Measurements from ENCODE around the gene CHRM2. TPM values are rescaled to one million over a fixed set of nuclear protein-coding genes. Genes with fewer than 3 reads are reported as not detected.
A peak's percentile ranks its signal among the peaks of the same experiment; 100 is the strongest.

The CHRM2 gene
- total RNA-seq, 1 donor from 2014 or later, result not detected

DNA sequence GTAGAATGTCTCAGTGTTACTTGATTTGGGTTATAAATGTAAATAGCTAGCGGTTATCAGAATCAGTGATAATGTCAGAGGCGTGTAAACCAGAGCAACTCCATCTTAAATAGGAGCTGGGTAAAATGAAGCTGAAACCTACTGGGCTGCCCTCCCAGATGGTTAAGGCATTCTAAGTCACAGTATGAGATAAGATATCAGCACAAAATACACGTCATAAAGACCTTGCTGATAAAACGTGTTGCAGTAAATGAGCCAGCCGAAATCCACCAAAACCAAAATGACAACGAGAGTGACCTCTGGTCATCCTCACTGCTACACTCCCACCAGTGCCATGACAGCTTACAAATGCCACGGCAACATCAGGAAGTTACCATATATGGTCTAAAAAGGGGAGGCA lies 172.3 kb downstream of the CHRM2 start:
- Mint-ChIP-seq H3K27me3 (ENCODE audit: insufficient read depth, low read depth) (no peaks in the 10 kb centered on the region), H3K4me1 (peaks cover 3% of the 10 kb centered on the region), H3K4me3 (no peak overlapping the region), H3K36me3 (no peaks in the 10 kb centered on the region), H3K9me3 (peaks cover 2% of the 10 kb centered on the region), H3K27ac (no peak overlapping the region)
- TF ChIP-seq, protein P1, sequence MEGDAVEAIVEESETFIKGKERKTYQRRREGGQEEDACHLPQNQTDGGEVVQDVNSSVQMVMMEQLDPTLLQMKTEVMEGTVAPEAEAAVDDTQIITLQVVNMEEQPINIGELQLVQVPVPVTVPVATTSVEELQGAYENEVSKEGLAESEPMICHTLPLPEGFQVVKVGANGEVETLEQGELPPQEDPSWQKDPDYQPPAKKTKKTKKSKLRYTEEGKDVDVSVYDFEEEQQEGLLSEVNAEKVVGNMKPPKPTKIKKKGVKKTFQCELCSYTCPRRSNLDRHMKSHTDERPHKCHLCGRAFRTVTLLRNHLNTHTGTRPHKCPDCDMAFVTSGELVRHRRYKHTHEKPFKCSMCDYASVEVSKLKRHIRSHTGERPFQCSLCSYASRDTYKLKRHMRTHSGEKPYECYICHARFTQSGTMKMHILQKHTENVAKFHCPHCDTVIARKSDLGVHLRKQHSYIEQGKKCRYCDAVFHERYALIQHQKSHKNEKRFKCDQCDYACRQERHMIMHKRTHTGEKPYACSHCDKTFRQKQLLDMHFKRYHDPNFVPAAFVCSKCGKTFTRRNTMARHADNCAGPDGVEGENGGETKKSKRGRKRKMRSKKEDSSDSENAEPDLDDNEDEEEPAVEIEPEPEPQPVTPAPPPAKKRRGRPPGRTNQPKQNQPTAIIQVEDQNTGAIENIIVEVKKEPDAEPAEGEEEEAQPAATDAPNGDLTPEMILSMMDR (IDR thresholded peaks at IDR 0.05), result no peak
- TF ChIP-seq EZH2phosphoT487 (IDR thresholded peaks at IDR 0.05) (no peak), EZH2 (IDR thresholded peaks at IDR 0.05) (no peak)
- no peaks in the 10 kb centered on the region for H4K20me1 ChIP-seq (ENCODE audit: low read depth)
- no peak overlapping the region for H3K4me2 ChIP-seq
- no peaks in the 10 kb centered on the region for H3K4me1 ChIP-seq
- H3K9ac ChIP-seq, result no peak overlapping the region
- no peak overlapping the region for H3K4me3 ChIP-seq
- H3K27me3 ChIP-seq, result no peaks in the 10 kb centered on the region
- H3K9me3 ChIP-seq (ENCODE audit: low read depth), result no peaks in the 10 kb centered on the region
- no peak for DNase-seq (ENCODE audit: low spot score)
- no peak overlapping the region for H3K27ac ChIP-seq
- no peaks in the 10 kb centered on the region for H3K79me2 ChIP-seq (ENCODE audit: low read depth)
- H3K36me3 ChIP-seq, result no peaks in the 10 kb centered on the region
- H3F3A ChIP-seq (ENCODE audit: low read depth), result no peaks in the 10 kb centered on the region
- H2AFZ ChIP-seq (replicated peaks), result no peak overlapping the region

DNA sequence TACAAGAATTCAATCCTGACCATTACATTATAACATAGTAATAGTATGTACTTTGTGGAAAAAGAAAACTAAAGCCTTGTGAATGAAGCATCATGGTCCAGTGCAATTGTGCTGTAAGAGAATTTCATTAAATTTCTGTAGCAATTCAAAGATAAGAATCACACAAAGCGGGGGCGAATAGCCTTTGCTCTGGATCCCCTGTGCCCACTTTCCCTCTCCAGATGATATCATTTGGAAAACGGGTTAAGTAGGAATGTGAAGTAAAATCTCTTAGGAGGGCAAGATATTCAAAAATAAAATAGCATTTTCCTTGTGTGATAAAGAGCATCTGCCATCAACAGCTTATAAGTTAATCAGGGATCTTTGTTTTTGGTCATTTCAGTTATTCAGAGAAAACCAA lies 177.1 kb downstream of the CHRM2 start:
- Histone ChIP-seq H3K79me2 (ENCODE audit: low read depth) (no peaks in the 10 kb centered on the region), H3K4me2 (no peak overlapping the region), H3K9me3 (ENCODE audit: low read depth) (no peaks in the 10 kb centered on the region), H3K9ac (no peak overlapping the region), H3F3A (ENCODE audit: low read depth) (no peaks in the 10 kb centered on the region), H3K4me1 (no peaks in the 10 kb centered on the region), H3K4me3 (no peak overlapping the region), H3K36me3 (no peaks in the 10 kb centered on the region), H3K27ac (no peak overlapping the region), H2AFZ (replicated peaks) (no peak overlapping the region), H4K20me1 (ENCODE audit: low read depth) (no peaks in the 10 kb centered on the region), H3K27me3 (no peaks in the 10 kb centered on the region)
- no peak for DNase-seq (ENCODE audit: low spot score)
- no peaks in the 10 kb centered on the region for H3K4me1 Mint-ChIP-seq
- H3K9me3 Mint-ChIP-seq, result peaks cover 2% of the 10 kb centered on the region
- H3K4me3 Mint-ChIP-seq, result no peak overlapping the region
- H3K36me3 Mint-ChIP-seq, result no peaks in the 10 kb centered on the region
- TF ChIP-seq EZH2phosphoT487 (IDR thresholded peaks at IDR 0.05), result no peak
- no peak for TF ChIP-seq EZH2 (IDR thresholded peaks at IDR 0.05)
- no peak overlapping the region for H3K27ac Mint-ChIP-seq
- H3K27me3 Mint-ChIP-seq (ENCODE audit: insufficient read depth, low read depth), result no peaks in the 10 kb centered on the region

DNA sequence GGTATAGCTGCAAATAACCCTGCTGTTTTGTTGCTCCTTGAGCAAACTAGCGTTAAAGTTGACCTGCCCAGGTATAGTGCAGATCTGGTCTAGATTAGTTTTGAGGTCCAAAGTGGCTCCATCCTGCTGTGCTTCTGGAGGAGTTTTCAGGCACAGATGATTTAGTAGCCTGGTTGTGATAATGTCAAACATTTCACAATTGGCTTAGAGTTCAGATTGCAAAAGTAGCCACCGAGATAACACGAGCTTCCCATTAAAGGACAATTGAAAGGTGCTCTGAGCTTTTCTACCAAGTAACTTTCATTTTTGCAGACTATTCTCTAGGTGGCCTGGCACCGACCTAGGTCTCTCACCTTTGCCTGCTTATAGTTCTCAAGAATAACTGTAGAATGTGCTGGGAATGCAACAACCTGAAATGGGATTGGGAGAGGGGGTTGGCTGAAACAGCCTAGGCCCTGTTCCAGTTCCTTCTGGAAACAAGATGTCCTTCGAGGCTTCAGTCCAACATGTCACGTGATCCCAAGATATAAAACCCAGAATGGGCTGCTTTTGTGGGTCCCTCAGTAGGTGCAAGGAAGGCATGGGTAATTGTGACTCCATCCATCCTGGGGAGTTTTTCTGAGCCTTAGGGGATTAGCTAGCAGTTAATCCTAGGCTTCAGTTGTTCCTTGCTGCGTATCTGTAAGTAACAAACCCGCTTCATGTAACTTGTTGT lies 201.0 kb downstream of the CHRM2 start:
- peak; percentile 14 for DNase-seq (ENCODE audit: low spot score)
- TF ChIP-seq EZH2 (IDR thresholded peaks at IDR 0.05) (no peak), EZH2phosphoT487 (IDR thresholded peaks at IDR 0.05) (no peak)
- TF ChIP-seq, protein P1 (IDR thresholded peaks at IDR 0.05), result no peak
- Mint-ChIP-seq H3K4me3 (no peak overlapping the region), H3K27ac (no peak overlapping the region), H3K36me3 (no peaks in the 10 kb centered on the region), H3K27me3 (ENCODE audit: insufficient read depth, low read depth) (peaks cover 3% of the 10 kb centered on the region), H3K4me1 (no peaks in the 10 kb centered on the region), H3K9me3 (no peaks in the 10 kb centered on the region)
- H3F3A ChIP-seq (ENCODE audit: low read depth), result no peaks in the 10 kb centered on the region
- peaks cover 9% of the 10 kb centered on the region for H3K4me1 ChIP-seq
- H3K36me3 ChIP-seq, result no peaks in the 10 kb centered on the region
- H4K20me1 ChIP-seq (ENCODE audit: low read depth), result no peaks in the 10 kb centered on the region
- H2AFZ ChIP-seq (replicated peaks), result no peak overlapping the region
- no peaks in the 10 kb centered on the region for H3K9me3 ChIP-seq (ENCODE audit: low read depth)
- H3K4me2 ChIP-seq, result no peak overlapping the region
- H3K4me3 ChIP-seq, result no peak overlapping the region
- no peaks in the 10 kb centered on the region for H3K79me2 ChIP-seq (ENCODE audit: low read depth)
- H3K27me3 ChIP-seq, result no peaks in the 10 kb centered on the region
- no peak overlapping the region for H3K9ac ChIP-seq
- H3K27ac ChIP-seq, result no peak overlapping the region

MicroRNAs within 50 kb of the gene (microRNA counts, 767-probe panel; counts per million panel counts)
- microRNA hsa-miR-490-3p (460 counts per million, percentile 90 among the panel's probes with 10 or more counts), microRNA hsa-miR-490-5p (460 counts per million, percentile 90 among the panel's probes with 10 or more counts)

Small RNAs within 50 kb of the gene (microRNA-seq; reads per million reads assigned to microRNA genes)
- gene MIR490, result 0.73 reads per million

Small RNAs within 50 kb of the gene (small RNA-seq; reads per million reads assigned to genes)
- gene KRT8P51 (not detected), gene MIR490 (not detected)
